A549 treated with dexamethasone at 1 μM for 4 hours (cell line): ENCODE data around the gene MAGEA2B. TPM values are rescaled to one million over a fixed set of nuclear protein-coding genes. Genes with fewer than 3 reads are reported as not detected.

Source experiments
- total RNA-seq: library from RNA; stranded (reverse); fragments of 200-300 nt; extraction: Qiagen RNA extraction; gene quantifications from 5 replicates; pipeline ENCODE4 v1.2.3, GENCODE V29; 2022

Gene MAGEA2B
- total RNA-seq: 0.08 to 0.42 TPM (median 0.24 TPM) in 4 of 5 replicates, not detected in the other

GRCh38 chrX:152713815-152714787, at the start of gene MAGEA2B:
TSS of gene MAGEA2B (plus strand) at chrX:152714628. CDS start at chrX:152717107, 2,479 bp downstream.

GRCh38 chrX:152697952-152698931, 16.2 kb upstream of the MAGEA2B start, which contains the start of gene MAGEA3:
TSS of gene MAGEA3 (plus strand) at chrX:152698794. CDS start at chrX:152700833, 2,039 bp downstream.

GRCh38 chrX:152709173-152709572, 5.3 kb upstream of the MAGEA2B start, which contains the start of gene CSAG2:
TSS of gene CSAG2 (minus strand) at chrX:152709273. CDS start at chrX:152709112, 161 bp downstream.

GRCh38 chrX:152733261-152733975, 19.0 kb downstream of the MAGEA2B start, which contains the start of the genes CSAG1 and MAGEA12:
TSS of gene CSAG1 (minus strand) at chrX:152733721. CDS start at chrX:152732460, 1,261 bp downstream.
TSS of gene MAGEA12 (plus strand) at chrX:152733757. CDS start at chrX:152736162, 2,405 bp downstream.

GRCh38 chrX:152753686-152754650, 39.5 kb downstream of the MAGEA2B start, which contains the start of gene MAGEA2:
TSS of gene MAGEA2 (minus strand) at chrX:152753842. CDS start at chrX:152751363, 2,479 bp downstream.

GRCh38 chrX:152758918-152759317, 44.5 kb downstream of the MAGEA2B start, which contains the start of gene CSAG3:
TSS of gene CSAG3 (plus strand) at chrX:152759218.

Other genes with a start within 250 kb of the MAGEA2B start
- 0.18 to 0.22 TPM (median 0.19 TPM) in 5 replicates for gene GABRQ, start 76.7 kb upstream of the MAGEA2B start, total RNA-seq
- gene MAGEA3, start 15.8 kb upstream of the MAGEA2B start, total RNA-seq: 2.2 to 3.9 TPM (median 2.7 TPM) in 5 replicates
- not detected in 5 replicates for gene CSAG2, start 5.4 kb upstream of the MAGEA2B start, total RNA-seq
- 0.16 to 0.53 TPM (median 0.28 TPM) in 5 replicates for gene CSAG1, start 19.1 kb downstream of the MAGEA2B start, total RNA-seq
- 0.11 to 0.15 TPM (median 0.13 TPM) in 5 replicates for gene MAGEA12, start 19.1 kb downstream of the MAGEA2B start, total RNA-seq
- gene MAGEA2, start 39.2 kb downstream of the MAGEA2B start, total RNA-seq: 0.15 TPM in 1 of 5 replicates, not detected in the others
- gene CSAG3, start 44.6 kb downstream of the MAGEA2B start, total RNA-seq: not detected in 5 replicates
- 10.1 to 13.3 TPM (median 11.9 TPM) in 5 replicates for gene MAGEA6, start 55.1 kb downstream of the MAGEA2B start, total RNA-seq
- 71.4 to 95.9 TPM (median 72.9 TPM) in 5 replicates for gene CETN2, start 116.1 kb downstream of the MAGEA2B start, total RNA-seq
- 49.1 to 52.6 TPM (median 50.6 TPM) in 5 replicates for gene NSDHL, start 116.4 kb downstream of the MAGEA2B start, total RNA-seq
- gene ZNF185, start 183.4 kb downstream of the MAGEA2B start, total RNA-seq: 6.6 to 8.8 TPM (median 7.7 TPM) in 5 replicates